Neural cell (in vitro differentiated cells): ENCODE measurements around the gene LTB4R2. TPM values are rescaled to one million over a fixed set of nuclear protein-coding genes. Genes with fewer than 3 reads are reported as not detected.

Experiments
- H2AFZ ChIP-seq: fragments of 200-600, 300-800 bp; sonication (generic), shearing (Covaris generic); 2 replicates; pipeline ENCODE4 v1.6.0; 2014; ENCODE audit warnings: low read depth, mild to moderate bottlenecking, antibody characterized with exemption, low read length, moderate library complexity
- H3F3A ChIP-seq: fragments of 200-600 bp; shearing (Covaris generic); 2 replicates; pipeline ENCODE4 v1.6.1; 2016; ENCODE audit warnings: mild to moderate bottlenecking, moderate library complexity, mixed read lengths, antibody characterized with exemption, low read length; ENCODE audit not compliant: insufficient read depth, poor library complexity, severe bottlenecking
- H3K27ac ChIP-seq: fragments of 200-600, 300-800 bp; sonication (generic), shearing (Covaris generic); 2 replicates; pipeline ENCODE4 v1.5.1; 2014; ENCODE audit warnings: mild to moderate bottlenecking, low read length, moderate library complexity
- H3K27me3 ChIP-seq: fragments of 300-800, 200-600 bp; sonication (generic), shearing (Covaris generic); 2 replicates; pipeline ENCODE4 v1.6.0; 2014; ENCODE audit warnings: mild to moderate bottlenecking, low read depth, low read length, moderate library complexity; ENCODE audit not compliant: insufficient read depth
- H3K36me3 ChIP-seq: fragments of 300-800, 200-600 bp; sonication (generic), shearing (Covaris generic); 2 replicates; pipeline ENCODE4 v1.5.1; 2014; ENCODE audit warnings: mild to moderate bottlenecking, antibody characterized with exemption, low read length, moderate library complexity; ENCODE audit not compliant: insufficient read depth
- H3K4me2 ChIP-seq: fragments of 300-800, 200-600 bp; sonication (generic), shearing (Covaris generic); 2 replicates; pipeline ENCODE4 v1.6.0; 2014; ENCODE audit warnings: mild to moderate bottlenecking, low read length
- H3K4me3 ChIP-seq: fragments of 300-800, 200-600 bp; sonication (generic), shearing (Covaris generic); 2 replicates; pipeline ENCODE4 v1.5.1; 2014; ENCODE audit warnings: mild to moderate bottlenecking, low read length, moderate library complexity
- H3K79me2 ChIP-seq: fragments of 200-600 bp; shearing (Covaris generic); replicated peaks from 2 replicates; pipeline ENCODE4 v1.6.0; 2014; ENCODE audit warnings: mild to moderate bottlenecking, low read length, moderate library complexity; ENCODE audit not compliant: insufficient read depth
- H3K9ac ChIP-seq: fragments of 300-800, 200-600 bp; sonication (generic), shearing (Covaris generic); 2 replicates; pipeline ENCODE4 v1.6.1; 2016; ENCODE audit warnings: mild to moderate bottlenecking, low read length, mixed read lengths
- H3K9me2 ChIP-seq: fragments of 200-600 bp; shearing (Covaris generic); 2 replicates; pipeline ENCODE4 v1.6.1; 2016; ENCODE audit warnings: mild to moderate bottlenecking, low read length, mixed read lengths; ENCODE audit not compliant: insufficient read depth
- H3K9me3 ChIP-seq: fragments of 200-600, 300-800 bp; sonication (generic), shearing (Covaris generic); 2 replicates; pipeline ENCODE4 v1.6.1; 2016; ENCODE audit warnings: mild to moderate bottlenecking, mixed run types, low read length, moderate library complexity, mixed read lengths
- H4K20me1 ChIP-seq: fragments of 200-600 bp; shearing (Covaris generic); 2 replicates; pipeline ENCODE4 v1.6.1; 2016; ENCODE audit warnings: mild to moderate bottlenecking, mixed run types; ENCODE audit not compliant: insufficient read depth
- EP300 ChIP-seq: fragments of 450-650 bp; conservative IDR thresholded peaks from 2 replicates; pipeline ENCODE4 v1.6.1; 2014; ENCODE audit warnings: antibody characterized with exemption, mild to moderate bottlenecking, moderate library complexity; ENCODE audit not compliant: poor library complexity, severe bottlenecking
- EZH2 ChIP-seq: fragments of 200-600, 300-800 bp; shearing (Covaris generic), sonication (generic); IDR thresholded peaks from 2 replicates; pipeline ENCODE4 v1.6.1; 2014; ENCODE audit warnings: antibody characterized with exemption, low read length, borderline replicate concordance, mild to moderate bottlenecking; ENCODE audit not compliant: insufficient read depth, poor library complexity, severe bottlenecking
- MXI1 ChIP-seq: fragments of 450-650 bp; conservative IDR thresholded peaks from 2 replicates; pipeline ENCODE4 v1.6.1; 2014; ENCODE audit warnings: antibody characterized with exemption, mild to moderate bottlenecking; ENCODE audit not compliant: poor library complexity, severe bottlenecking
- POLR2AphosphoS5 ChIP-seq: IDR thresholded peaks from 2 replicates; pipeline ENCODE4 v1.6.1; 2012
- RAD21 ChIP-seq: fragments of 450-650 bp; conservative IDR thresholded peaks from 2 replicates; pipeline ENCODE4 v1.6.1; 2014; ENCODE audit warnings: antibody characterized with exemption, mild to moderate bottlenecking, moderate library complexity
- SMC3 ChIP-seq: fragments of 450-650 bp; conservative IDR thresholded peaks from 2 replicates; pipeline ENCODE4 v1.6.1; 2014; ENCODE audit warnings: antibody characterized with exemption, mild to moderate bottlenecking, moderate library complexity; ENCODE audit not compliant: poor library complexity
- TAF1 ChIP-seq: IDR thresholded peaks from 2 replicates; pipeline ENCODE4 v1.6.1; 2012; ENCODE audit warnings: low read depth
- polyA plus RNA-seq: library from polyadenylated mRNA; depleted of rRNA; stranded (reverse); fragments of >200 nt; gene quantifications from 2 replicates; pipeline ENCODE4 v1.2.3, GENCODE V29; 2014
- small RNA-seq, 3 experiments: library from RNA; depleted of rRNA; stranded (forward); fragments of <200 nt; gene quantifications; one replicate each; pipeline ENCODE3, GENCODE V24; 2012
- TF ChIP-seq, protein P1 (sequence below): IDR thresholded peaks from 2 replicates; pipeline ENCODE4 v1.6.1; 2012; ENCODE audit warnings: borderline replicate concordance
- TF ChIP-seq, protein P2 (sequence below): fragments of 450-650 bp; IDR thresholded peaks from 2 replicates; pipeline ENCODE4 v1.5.1; 2014; ENCODE audit warnings: antibody characterized with exemption, mild to moderate bottlenecking, moderate library complexity; ENCODE audit not compliant: poor library complexity, severe bottlenecking

LTB4R2 gene
- polyA plus RNA-seq, 1 donor from 2014 or later: 5.0 TPM

DNA sequence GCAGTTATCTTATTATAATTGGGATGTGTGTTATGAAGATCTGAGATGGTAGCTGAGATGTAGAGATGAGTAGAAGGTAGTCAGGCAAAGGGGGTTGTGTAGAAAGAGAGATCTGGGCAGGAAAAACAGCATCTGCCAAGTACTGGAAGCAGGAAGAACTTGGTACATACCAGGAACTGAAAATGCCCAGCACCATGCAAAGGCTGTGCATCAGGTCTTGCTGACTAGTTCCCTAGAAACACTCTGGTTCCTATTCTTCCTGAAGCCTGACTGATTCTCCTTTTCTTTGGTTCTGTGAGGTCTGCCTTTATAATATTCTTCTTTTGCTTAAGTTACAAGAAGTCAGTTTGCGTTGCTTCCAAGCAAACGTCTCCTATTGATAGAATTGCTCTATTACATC lies 51.4 kb downstream of the LTB4R2 start:
- H3F3A ChIP-seq: no peaks in the 10 kb centered on the region
- no peak overlapping the region for H2AFZ ChIP-seq
- no peak overlapping the region for H3K4me3 ChIP-seq
- H3K27ac ChIP-seq: no peak overlapping the region
- H3K79me2 ChIP-seq: no peaks in the 10 kb centered on the region
- no peak overlapping the region for H3K9ac ChIP-seq
- no peaks in the 10 kb centered on the region for H4K20me1 ChIP-seq
- no peak overlapping the region for H3K4me2 ChIP-seq
- no peaks in the 10 kb centered on the region for H3K36me3 ChIP-seq
- H3K27me3 ChIP-seq: peaks cover 13% of the 10 kb centered on the region
- H3K9me3 ChIP-seq: no peaks in the 10 kb centered on the region
- H3K9me2 ChIP-seq: no peaks in the 10 kb centered on the region
- TF ChIP-seq, protein P1, sequence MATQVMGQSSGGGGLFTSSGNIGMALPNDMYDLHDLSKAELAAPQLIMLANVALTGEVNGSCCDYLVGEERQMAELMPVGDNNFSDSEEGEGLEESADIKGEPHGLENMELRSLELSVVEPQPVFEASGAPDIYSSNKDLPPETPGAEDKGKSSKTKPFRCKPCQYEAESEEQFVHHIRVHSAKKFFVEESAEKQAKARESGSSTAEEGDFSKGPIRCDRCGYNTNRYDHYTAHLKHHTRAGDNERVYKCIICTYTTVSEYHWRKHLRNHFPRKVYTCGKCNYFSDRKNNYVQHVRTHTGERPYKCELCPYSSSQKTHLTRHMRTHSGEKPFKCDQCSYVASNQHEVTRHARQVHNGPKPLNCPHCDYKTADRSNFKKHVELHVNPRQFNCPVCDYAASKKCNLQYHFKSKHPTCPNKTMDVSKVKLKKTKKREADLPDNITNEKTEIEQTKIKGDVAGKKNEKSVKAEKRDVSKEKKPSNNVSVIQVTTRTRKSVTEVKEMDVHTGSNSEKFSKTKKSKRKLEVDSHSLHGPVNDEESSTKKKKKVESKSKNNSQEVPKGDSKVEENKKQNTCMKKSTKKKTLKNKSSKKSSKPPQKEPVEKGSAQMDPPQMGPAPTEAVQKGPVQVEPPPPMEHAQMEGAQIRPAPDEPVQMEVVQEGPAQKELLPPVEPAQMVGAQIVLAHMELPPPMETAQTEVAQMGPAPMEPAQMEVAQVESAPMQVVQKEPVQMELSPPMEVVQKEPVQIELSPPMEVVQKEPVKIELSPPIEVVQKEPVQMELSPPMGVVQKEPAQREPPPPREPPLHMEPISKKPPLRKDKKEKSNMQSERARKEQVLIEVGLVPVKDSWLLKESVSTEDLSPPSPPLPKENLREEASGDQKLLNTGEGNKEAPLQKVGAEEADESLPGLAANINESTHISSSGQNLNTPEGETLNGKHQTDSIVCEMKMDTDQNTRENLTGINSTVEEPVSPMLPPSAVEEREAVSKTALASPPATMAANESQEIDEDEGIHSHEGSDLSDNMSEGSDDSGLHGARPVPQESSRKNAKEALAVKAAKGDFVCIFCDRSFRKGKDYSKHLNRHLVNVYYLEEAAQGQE: no peak
- TF ChIP-seq EZH2 (no peak), TAF1 (no peak), RAD21 (no peak), POLR2AphosphoS5 (no peak), EP300 (no peak), SMC3 (no peak), MXI1 (no peak)
- TF ChIP-seq, protein P2, sequence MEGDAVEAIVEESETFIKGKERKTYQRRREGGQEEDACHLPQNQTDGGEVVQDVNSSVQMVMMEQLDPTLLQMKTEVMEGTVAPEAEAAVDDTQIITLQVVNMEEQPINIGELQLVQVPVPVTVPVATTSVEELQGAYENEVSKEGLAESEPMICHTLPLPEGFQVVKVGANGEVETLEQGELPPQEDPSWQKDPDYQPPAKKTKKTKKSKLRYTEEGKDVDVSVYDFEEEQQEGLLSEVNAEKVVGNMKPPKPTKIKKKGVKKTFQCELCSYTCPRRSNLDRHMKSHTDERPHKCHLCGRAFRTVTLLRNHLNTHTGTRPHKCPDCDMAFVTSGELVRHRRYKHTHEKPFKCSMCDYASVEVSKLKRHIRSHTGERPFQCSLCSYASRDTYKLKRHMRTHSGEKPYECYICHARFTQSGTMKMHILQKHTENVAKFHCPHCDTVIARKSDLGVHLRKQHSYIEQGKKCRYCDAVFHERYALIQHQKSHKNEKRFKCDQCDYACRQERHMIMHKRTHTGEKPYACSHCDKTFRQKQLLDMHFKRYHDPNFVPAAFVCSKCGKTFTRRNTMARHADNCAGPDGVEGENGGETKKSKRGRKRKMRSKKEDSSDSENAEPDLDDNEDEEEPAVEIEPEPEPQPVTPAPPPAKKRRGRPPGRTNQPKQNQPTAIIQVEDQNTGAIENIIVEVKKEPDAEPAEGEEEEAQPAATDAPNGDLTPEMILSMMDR: no peak

Small RNA genes lying within 50 kb of the gene (small RNA-seq; reads per million reads assigned to genes)
- gene RF00026: 0 reads per million in 3 experiments

Other genes with a start within 250 kb of the LTB4R2 start
- 2.3 and 4.1 TPM in 2 replicates for gene CPNE6, start 238.6 kb upstream of the LTB4R2 start, polyA plus RNA-seq
- gene PCK2, start 215.8 kb upstream of the LTB4R2 start, polyA plus RNA-seq: 0.20 and 1.2 TPM in 2 replicates
- 74.5 and 106 TPM in 2 replicates for gene DCAF11, start 195.4 kb upstream of the LTB4R2 start, polyA plus RNA-seq
- 9.5 TPM in 2 replicates for gene NRL, start 195.2 kb upstream of the LTB4R2 start, polyA plus RNA-seq
- 0.62 and 0.88 TPM in 2 replicates for gene FITM1, start 179.5 kb upstream of the LTB4R2 start, polyA plus RNA-seq
- gene PSME1, start 173.9 kb upstream of the LTB4R2 start, polyA plus RNA-seq: 39.5 and 55.8 TPM in 2 replicates
- 45.1 and 54.6 TPM in 2 replicates for gene EMC9, start 168.5 kb upstream of the LTB4R2 start, polyA plus RNA-seq
- 69.1 and 73.3 TPM in 2 replicates for gene PSME2, start 163.5 kb upstream of the LTB4R2 start, polyA plus RNA-seq
- 69.6 and 98.7 TPM in 2 replicates for gene RNF31, start 162.6 kb upstream of the LTB4R2 start, polyA plus RNA-seq
- gene IRF9, start 148.9 kb upstream of the LTB4R2 start, polyA plus RNA-seq: 5.9 and 19.6 TPM in 2 replicates
- 18.5 and 22.8 TPM in 2 replicates for gene REC8, start 138.1 kb upstream of the LTB4R2 start, polyA plus RNA-seq
- 9.2 and 13.4 TPM in 2 replicates for gene IPO4, start 121.3 kb upstream of the LTB4R2 start, polyA plus RNA-seq
- gene TM9SF1, start 114.7 kb upstream of the LTB4R2 start, polyA plus RNA-seq: 25.1 and 34.2 TPM in 2 replicates
- 0.17 TPM in 1 of 2 replicates, not detected in the other for gene TSSK4, start 104.4 kb upstream of the LTB4R2 start, polyA plus RNA-seq
- gene CHMP4A, start 96.7 kb upstream of the LTB4R2 start, polyA plus RNA-seq: 55.3 and 67.6 TPM in 2 replicates
- gene MDP1, start 94.1 kb upstream of the LTB4R2 start, polyA plus RNA-seq: 94.2 and 116 TPM in 2 replicates
- gene NEDD8, start 77.8 kb upstream of the LTB4R2 start, polyA plus RNA-seq: 406 and 431 TPM in 2 replicates
- 132 and 403 TPM in 2 replicates for gene GMPR2, start 77.2 kb upstream of the LTB4R2 start, polyA plus RNA-seq
- gene TINF2, start 67.5 kb upstream of the LTB4R2 start, polyA plus RNA-seq: 103 and 120 TPM in 2 replicates
- gene TGM1, start 47.0 kb upstream of the LTB4R2 start, polyA plus RNA-seq: 3.6 and 7.5 TPM in 2 replicates
- gene RABGGTA, start 38.5 kb upstream of the LTB4R2 start, polyA plus RNA-seq: 28.8 and 33.2 TPM in 2 replicates
- 5.5 and 6.9 TPM in 2 replicates for gene DHRS1, start 10.4 kb upstream of the LTB4R2 start, polyA plus RNA-seq
- 13.0 and 19.5 TPM in 2 replicates for gene NOP9, start 10.3 kb upstream of the LTB4R2 start, polyA plus RNA-seq
- gene CIDEB, start 2.2 kb upstream of the LTB4R2 start, polyA plus RNA-seq: not detected in 2 replicates
- gene LTB4R, start 1.4 kb downstream of the LTB4R2 start, polyA plus RNA-seq: 4.3 and 5.2 TPM in 2 replicates
- gene ADCY4, start 24.9 kb downstream of the LTB4R2 start, polyA plus RNA-seq: not detected in 2 replicates
- gene RIPK3, start 29.9 kb downstream of the LTB4R2 start, polyA plus RNA-seq: not detected in 2 replicates
- gene NFATC4, start 58.0 kb downstream of the LTB4R2 start, polyA plus RNA-seq: 0.22 and 0.48 TPM in 2 replicates
- 5.7 and 9.1 TPM in 2 replicates for gene NYNRIN, start 88.9 kb downstream of the LTB4R2 start, polyA plus RNA-seq
- not detected in 2 replicates for gene CBLN3, start 119.5 kb downstream of the LTB4R2 start, polyA plus RNA-seq
- 0.53 and 0.92 TPM in 2 replicates for gene KHNYN, start 119.8 kb downstream of the LTB4R2 start, polyA plus RNA-seq
- 142 and 173 TPM in 2 replicates for gene SDR39U1, start 132.6 kb downstream of the LTB4R2 start, polyA plus RNA-seq
- gene CMA1, start 198.1 kb downstream of the LTB4R2 start, polyA plus RNA-seq: not detected in 2 replicates